Measurements from ENCODE around the gene COL18A1. TPM values are rescaled to one million over a fixed set of nuclear protein-coding genes. Genes with fewer than 3 reads are reported as not detected.

Gene COL18A1
- total RNA-seq, 4 donors from 2014 or later, result 97.7 to 173 (median 110) TPM

- no peaks in the 10 kb centered on the region for H3K9me3 ChIP-seq
- TF ChIP-seq, protein P1, sequence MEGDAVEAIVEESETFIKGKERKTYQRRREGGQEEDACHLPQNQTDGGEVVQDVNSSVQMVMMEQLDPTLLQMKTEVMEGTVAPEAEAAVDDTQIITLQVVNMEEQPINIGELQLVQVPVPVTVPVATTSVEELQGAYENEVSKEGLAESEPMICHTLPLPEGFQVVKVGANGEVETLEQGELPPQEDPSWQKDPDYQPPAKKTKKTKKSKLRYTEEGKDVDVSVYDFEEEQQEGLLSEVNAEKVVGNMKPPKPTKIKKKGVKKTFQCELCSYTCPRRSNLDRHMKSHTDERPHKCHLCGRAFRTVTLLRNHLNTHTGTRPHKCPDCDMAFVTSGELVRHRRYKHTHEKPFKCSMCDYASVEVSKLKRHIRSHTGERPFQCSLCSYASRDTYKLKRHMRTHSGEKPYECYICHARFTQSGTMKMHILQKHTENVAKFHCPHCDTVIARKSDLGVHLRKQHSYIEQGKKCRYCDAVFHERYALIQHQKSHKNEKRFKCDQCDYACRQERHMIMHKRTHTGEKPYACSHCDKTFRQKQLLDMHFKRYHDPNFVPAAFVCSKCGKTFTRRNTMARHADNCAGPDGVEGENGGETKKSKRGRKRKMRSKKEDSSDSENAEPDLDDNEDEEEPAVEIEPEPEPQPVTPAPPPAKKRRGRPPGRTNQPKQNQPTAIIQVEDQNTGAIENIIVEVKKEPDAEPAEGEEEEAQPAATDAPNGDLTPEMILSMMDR (IDR thresholded peaks at IDR 0.05), result no peak
- TF ChIP-seq EP300 (IDR thresholded peaks at IDR 0.05), result no peak
- H3K4me1 ChIP-seq, result no peaks in the 10 kb centered on the region
- whole genome bisulfite sequencing, result 94% methylated on average over 25 of the region's 61 CpGs
- DNase-seq (ENCODE audit: extremely low spot score), result no peak
- no peak overlapping the region for H3K27ac ChIP-seq (replicated peaks in 1 of 4)
- intact Hi-C loops (cut with DNase I), result no loop called here
- H3K36me3 ChIP-seq, result peaks cover 0 to 72% (median 52%) of the 10 kb centered on the region in 4 donors
- H3K27me3 ChIP-seq, result no peaks in the 10 kb centered on the region
- H3K4me3 ChIP-seq, result no peak overlapping the region
These were observed 104.9 kb downstream of the COL18A1 start for GRCh38 chr21:45509566-45510465.

DNA sequence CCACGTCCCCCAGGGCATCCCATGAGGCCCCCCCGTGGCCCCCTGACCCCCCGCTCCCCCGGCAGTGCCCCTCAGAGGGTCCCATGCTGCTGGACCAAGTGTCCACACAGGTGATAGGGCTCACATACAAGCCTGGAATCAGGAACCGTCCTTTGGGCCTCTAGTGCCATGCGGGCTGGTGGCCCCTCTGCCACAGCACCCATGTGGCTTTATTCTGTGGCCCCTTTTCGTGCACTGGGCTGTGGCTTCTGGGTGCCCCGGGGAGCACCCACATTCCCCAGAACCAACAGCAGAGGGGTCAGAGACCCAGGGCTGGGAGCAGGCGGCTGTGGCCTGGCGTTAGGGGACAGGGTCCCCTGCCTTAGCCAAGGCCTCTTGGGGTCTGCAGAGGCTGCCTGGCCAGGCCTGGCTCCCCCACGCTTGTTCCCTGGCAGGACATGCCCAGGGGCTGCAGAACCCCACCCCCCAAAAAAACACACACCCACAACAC is 105.5 kb downstream of the COL18A1 start:
- intact Hi-C loops (cut with DNase I), result no loop called here
- no peak overlapping the region for H3K27ac ChIP-seq (replicated peaks in 1 of 4)
- H3K4me3 ChIP-seq, result no peak overlapping the region
- H3K27me3 ChIP-seq, result no peaks in the 10 kb centered on the region
- no peaks in the 10 kb centered on the region for H3K4me1 ChIP-seq
- TF ChIP-seq, protein P1 (IDR thresholded peaks at IDR 0.05), result no peak
- TF ChIP-seq POLR2A (IDR thresholded peaks at IDR 0.05; ENCODE audit: low read depth) (no peak), POLR2AphosphoS5 (IDR thresholded peaks at IDR 0.05) (no peak), EP300 (IDR thresholded peaks at IDR 0.05) (no peak)
- H3K36me3 ChIP-seq, result peaks cover 0 to 68% (median 48%) of the 10 kb centered on the region in 4 donors
- DNase-seq (ENCODE audit: extremely low spot score), result no peak
- 81% methylated on average over 6 of the region's 11 CpGs for WGBS
- H3K9me3 ChIP-seq, result no peaks in the 10 kb centered on the region

GRCh38 chr21:45511007-45511406 is 106.0 kb downstream of the COL18A1 start:
- H3K36me3 ChIP-seq, result peaks cover 0 to 67% (median 44%) of the 10 kb centered on the region in 4 donors
- no peak for TF ChIP-seq POLR2AphosphoS5 (IDR thresholded peaks at IDR 0.05)
- no peak for TF ChIP-seq POLR2A (IDR thresholded peaks at IDR 0.05; ENCODE audit: low read depth)
- no peak for TF ChIP-seq EP300 (IDR thresholded peaks at IDR 0.05)
- TF ChIP-seq, protein P1 (IDR thresholded peaks at IDR 0.05), result no peak
- no peak for DNase-seq (ENCODE audit: extremely low spot score)

GRCh38 chr21:45511661-45512431 is 106.9 kb downstream of the COL18A1 start:
- Histone ChIP-seq H3K9me3 (no peaks in the 10 kb centered on the region), H3K27ac (replicated peaks in 1 of 4) (no peak overlapping the region), H3K36me3 (peaks cover 0 to 59% (median 37%) of the 10 kb centered on the region in 4 donors), H3K27me3 (no peaks in the 10 kb centered on the region), H3K4me1 (no peaks in the 10 kb centered on the region), H3K4me3 (no peak overlapping the region)
- TF ChIP-seq POLR2A (IDR thresholded peaks at IDR 0.05; ENCODE audit: low read depth) (no peak), EP300 (IDR thresholded peaks at IDR 0.05) (no peak), POLR2AphosphoS5 (IDR thresholded peaks at IDR 0.05) (no peak)
- TF ChIP-seq, protein P1 (IDR thresholded peaks at IDR 0.05), result no peak
- WGBS, result 91% methylated on average over 27 of the region's 35 CpGs
- no peak for DNase-seq (ENCODE audit: extremely low spot score)
- intact Hi-C loops (cut with DNase I), result no loop called here

More at GRCh38 chr21:45511007-45511406, 106.0 kb downstream of the COL18A1 start:
- Histone ChIP-seq H3K9me3 (no peaks in the 10 kb centered on the region), H3K4me1 (no peaks in the 10 kb centered on the region), H3K27me3 (no peaks in the 10 kb centered on the region), H3K27ac (replicated peaks in 1 of 4) (no peak overlapping the region), H3K4me3 (no peak overlapping the region)
- intact Hi-C loops (cut with DNase I), result no loop called here
- 85% methylated on average over 12 of the region's 12 CpGs for WGBS
